OCI-LY3 (cell line): ENCODE results near the gene ATXN2.

Experiments
- CTCF ChIP-seq: fragments of 200-600, 300-600 bp; sonication (generic); IDR thresholded peaks from 2 replicates; pipeline ENCODE4 v1.5.1; 2014; ENCODE audit warnings: antibody characterized with exemption, low read length, low read depth
- EZH2phosphoT487 ChIP-seq: fragments of 200-600 bp; shearing (Covaris generic); IDR thresholded peaks from 2 replicates; pipeline ENCODE4 v1.6.1; 2018; ENCODE audit warnings: antibody characterized with exemption, mixed run types, low read depth

GRCh38 chr12:111532751-111533150 is 66.4 kb downstream of the ATXN2 start:
- TF ChIP-seq CTCF: no peak
- no peak for TF ChIP-seq EZH2phosphoT487
